MG63 (cell line): ENCODE results near the gene TCF3. TPM values are rescaled to one million over a fixed set of nuclear protein-coding genes. Genes with fewer than 3 reads are reported as not detected.

Experiments
- DNase-seq: peaks from one replicate; pipeline ENCODE4 v3.0.0-alpha.2; 2020
- H3K27me3 ChIP-seq: fragments of 250-450 bp; sonication (Bioruptor Pico); 2 replicates; pipeline ENCODE4 v1.5.1; 2020; ENCODE audit warnings: mild to moderate bottlenecking, moderate library complexity
- H3K36me3 ChIP-seq: fragments of 250-450 bp; sonication (Bioruptor Pico); 2 replicates; pipeline ENCODE4 v1.5.1; 2020; ENCODE audit warnings: mild to moderate bottlenecking, moderate library complexity
- H3K4me3 ChIP-seq: fragments of 250-450 bp; sonication (Bioruptor Pico); 2 replicates; pipeline ENCODE4 v1.5.1; 2020; ENCODE audit warnings: mild to moderate bottlenecking, moderate library complexity
- H3K9me3 ChIP-seq: fragments of 250-450 bp; sonication (Bioruptor Pico); 2 replicates; pipeline ENCODE4 v1.5.1; 2020; ENCODE audit warnings: mild to moderate bottlenecking, moderate library complexity
- total RNA-seq: library from RNA; depleted of rRNA; stranded (reverse); fragments of >200 nt; shearing (Covaris generic); gene quantifications from 2 replicates; pipeline ENCODE4 v1.2.3, GENCODE V29; 2014; ENCODE audit warnings: low replicate concordance

Gene TCF3
- total RNA-seq, 1 experiment from 2014 or later: 135 TPM

DNA sequence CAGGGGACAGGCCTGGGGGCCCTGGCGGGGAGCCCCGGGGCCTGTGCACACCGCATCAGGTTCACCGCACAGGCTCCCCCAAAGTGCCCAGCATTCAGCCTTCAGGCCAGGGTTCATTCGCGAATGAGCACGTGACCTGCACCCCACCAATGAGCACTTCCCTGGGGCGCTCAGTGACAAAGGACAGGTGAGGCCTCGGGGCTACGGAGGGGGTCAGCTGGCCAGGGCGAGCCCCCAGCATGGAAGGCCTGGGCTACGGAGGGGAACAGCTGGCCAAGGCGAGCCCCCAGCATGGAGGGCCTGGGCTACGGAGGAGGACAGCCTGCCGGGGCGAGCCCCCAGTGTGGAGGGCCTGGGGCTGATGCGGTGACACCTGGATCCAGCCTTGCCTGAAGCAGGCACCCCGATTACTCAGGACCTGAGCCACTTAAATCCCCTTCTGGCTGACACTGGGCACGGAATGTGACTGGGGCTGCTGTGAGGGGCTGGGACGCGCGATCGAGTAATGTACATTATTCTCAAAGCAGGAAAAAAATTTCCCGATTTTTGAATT, 23.1 kb downstream of the TCF3 start:
- H3K27me3 ChIP-seq: no peaks in the 10 kb centered on the region
- peaks cover 1% of the 10 kb centered on the region; the same call in 1 of the 2 replicates for H3K36me3 ChIP-seq
- no peak for DNase-seq
- no peak overlapping the region for H3K4me3 ChIP-seq
- H3K9me3 ChIP-seq: no peaks in the 10 kb centered on the region

- no peak for DNase-seq
Measured at GRCh38 chr19:1627194-1627593, 25.2 kb downstream of the TCF3 start.

DNA sequence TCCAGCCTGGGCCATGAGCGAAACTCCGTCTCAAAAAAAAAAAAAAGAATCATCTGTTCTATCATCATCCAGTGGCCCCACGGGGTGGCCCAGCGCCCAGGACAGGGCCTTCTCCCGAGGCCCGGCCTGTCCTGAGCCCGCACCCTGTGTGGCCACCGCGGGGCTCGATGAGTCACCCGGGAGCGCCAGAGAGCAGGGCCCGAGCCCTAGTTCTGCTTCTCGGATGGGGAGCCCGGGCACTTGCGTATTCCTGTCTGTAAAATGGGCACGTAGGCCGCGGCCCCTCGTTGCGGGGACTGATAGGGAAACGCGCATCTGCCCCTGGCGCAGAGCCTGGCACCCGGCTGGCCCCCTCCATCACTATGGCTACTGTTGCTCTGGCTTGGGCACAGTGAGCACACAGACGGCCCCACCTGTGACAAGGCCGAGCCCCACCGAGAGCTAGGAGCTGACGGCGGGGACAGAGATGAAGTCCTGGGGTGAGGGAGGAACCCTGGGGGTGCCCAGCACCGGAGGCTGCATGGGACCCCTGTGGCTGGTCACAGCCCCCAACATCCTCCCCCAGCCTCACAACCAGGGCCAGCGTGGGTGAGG, 25.9 kb downstream of the TCF3 start:
- Histone ChIP-seq H3K9me3 (no peaks in the 10 kb centered on the region), H3K4me3 (no peak overlapping the region), H3K36me3 (no peaks in the 10 kb centered on the region; the same call in 1 of the 2 replicates), H3K27me3 (no peaks in the 10 kb centered on the region)
- no peak for DNase-seq

More at GRCh38 chr19:1627194-1627593, 25.2 kb downstream of the TCF3 start:
- Histone ChIP-seq H3K36me3 (no peaks in the 10 kb centered on the region; the same call in 1 of the 2 replicates), H3K27me3 (no peaks in the 10 kb centered on the region), H3K9me3 (no peaks in the 10 kb centered on the region), H3K4me3 (no peak overlapping the region)

GRCh38 chr19:1624458-1624857, 28.0 kb downstream of the TCF3 start:
- DNase-seq: no peak

DNA sequence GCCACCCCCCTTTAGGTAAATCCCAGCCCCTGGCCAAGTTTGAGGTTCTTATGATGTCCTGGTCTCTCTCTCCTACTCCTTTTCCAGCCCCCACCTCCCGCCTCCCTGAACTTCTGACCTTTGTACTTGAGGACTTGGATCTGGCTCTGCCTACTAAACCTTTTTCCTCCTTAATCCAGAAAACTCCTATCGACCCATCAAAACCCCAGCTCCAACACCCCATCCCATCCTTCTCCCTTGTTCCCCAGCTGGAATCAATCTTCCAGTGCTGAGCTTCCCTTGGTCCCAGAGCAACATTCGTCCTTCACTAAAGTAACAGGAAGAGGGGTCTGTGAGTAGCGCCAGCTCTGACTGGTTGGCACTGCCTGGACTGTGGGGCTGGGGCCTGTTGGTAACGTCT, 29.9 kb downstream of the TCF3 start:
- no peaks in the 10 kb centered on the region for H3K9me3 ChIP-seq
- no peak overlapping the region for H3K4me3 ChIP-seq
- DNase-seq: no peak
- H3K27me3 ChIP-seq: no peaks in the 10 kb centered on the region
- H3K36me3 ChIP-seq: no peaks in the 10 kb centered on the region; the same call in 1 of the 2 replicates

More at GRCh38 chr19:1624458-1624857, 28.0 kb downstream of the TCF3 start:
- Histone ChIP-seq H3K27me3 (no peaks in the 10 kb centered on the region), H3K4me3 (no peak overlapping the region), H3K36me3 (no peaks in the 10 kb centered on the region; the same call in 1 of the 2 replicates), H3K9me3 (no peaks in the 10 kb centered on the region)

GRCh38 chr19:1622007-1622406, 30.4 kb downstream of the TCF3 start:
- Histone ChIP-seq H3K27me3 (no peaks in the 10 kb centered on the region), H3K4me3 (no peak overlapping the region), H3K36me3 (no peaks in the 10 kb centered on the region; the same call in 1 of the 2 replicates), H3K9me3 (no peaks in the 10 kb centered on the region)
- DNase-seq: no peak

- Histone ChIP-seq H3K36me3 (no peaks in the 10 kb centered on the region; the same call in 1 of the 2 replicates), H3K9me3 (no peaks in the 10 kb centered on the region), H3K27me3 (no peaks in the 10 kb centered on the region), H3K4me3 (no peak overlapping the region)
- no peak for DNase-seq
Measured at GRCh38 chr19:1621574-1621973, 30.8 kb downstream of the TCF3 start.

DNA sequence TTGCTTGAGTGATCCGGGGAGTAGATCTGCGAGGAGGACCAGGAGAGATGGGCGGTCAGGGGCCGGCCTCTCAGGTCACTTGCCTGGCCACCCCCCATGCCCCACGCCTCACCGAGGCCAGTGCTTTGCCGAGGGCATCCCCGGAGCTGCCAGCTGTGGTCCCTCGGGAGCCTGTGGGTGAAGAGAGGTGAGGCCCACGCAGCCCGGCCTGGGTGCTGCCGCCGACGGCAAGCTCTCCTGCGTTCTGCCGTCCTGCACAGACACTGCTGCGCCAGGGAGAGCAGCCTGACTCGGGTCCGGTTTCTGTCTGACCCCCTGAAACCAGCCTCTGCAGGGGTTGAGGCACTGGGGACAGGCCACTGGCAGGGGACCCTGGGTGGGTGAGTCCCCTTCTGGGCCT, 31.4 kb downstream of the TCF3 start:
- Histone ChIP-seq H3K36me3 (peaks cover under 1% of the 10 kb centered on the region; the same call in 1 of the 2 replicates), H3K27me3 (no peaks in the 10 kb centered on the region), H3K9me3 (no peaks in the 10 kb centered on the region), H3K4me3 (no peak overlapping the region)
- no peak for DNase-seq

- Histone ChIP-seq H3K27me3 (no peaks in the 10 kb centered on the region), H3K4me3 (no peak overlapping the region), H3K36me3 (peaks cover 3% of the 10 kb centered on the region; the same call in 1 of the 2 replicates), H3K9me3 (no peaks in the 10 kb centered on the region)
- no peak for DNase-seq
Measured at GRCh38 chr19:1620502-1620901, 31.9 kb downstream of the TCF3 start.

GRCh38 chr19:1619703-1620102, 32.7 kb downstream of the TCF3 start:
- H3K4me3 ChIP-seq: no peak overlapping the region
- H3K9me3 ChIP-seq: no peaks in the 10 kb centered on the region
- DNase-seq: no peak
- H3K27me3 ChIP-seq: no peaks in the 10 kb centered on the region
- peaks cover 3% of the 10 kb centered on the region; the same call in 1 of the 2 replicates for H3K36me3 ChIP-seq

GRCh38 chr19:1619094-1619439, 33.3 kb downstream of the TCF3 start:
- H3K4me3 ChIP-seq: no peak overlapping the region
- H3K27me3 ChIP-seq: no peaks in the 10 kb centered on the region
- no peaks in the 10 kb centered on the region for H3K9me3 ChIP-seq
- peaks cover 3% of the 10 kb centered on the region; the same call in 1 of the 2 replicates for H3K36me3 ChIP-seq
- DNase-seq: no peak

DNA sequence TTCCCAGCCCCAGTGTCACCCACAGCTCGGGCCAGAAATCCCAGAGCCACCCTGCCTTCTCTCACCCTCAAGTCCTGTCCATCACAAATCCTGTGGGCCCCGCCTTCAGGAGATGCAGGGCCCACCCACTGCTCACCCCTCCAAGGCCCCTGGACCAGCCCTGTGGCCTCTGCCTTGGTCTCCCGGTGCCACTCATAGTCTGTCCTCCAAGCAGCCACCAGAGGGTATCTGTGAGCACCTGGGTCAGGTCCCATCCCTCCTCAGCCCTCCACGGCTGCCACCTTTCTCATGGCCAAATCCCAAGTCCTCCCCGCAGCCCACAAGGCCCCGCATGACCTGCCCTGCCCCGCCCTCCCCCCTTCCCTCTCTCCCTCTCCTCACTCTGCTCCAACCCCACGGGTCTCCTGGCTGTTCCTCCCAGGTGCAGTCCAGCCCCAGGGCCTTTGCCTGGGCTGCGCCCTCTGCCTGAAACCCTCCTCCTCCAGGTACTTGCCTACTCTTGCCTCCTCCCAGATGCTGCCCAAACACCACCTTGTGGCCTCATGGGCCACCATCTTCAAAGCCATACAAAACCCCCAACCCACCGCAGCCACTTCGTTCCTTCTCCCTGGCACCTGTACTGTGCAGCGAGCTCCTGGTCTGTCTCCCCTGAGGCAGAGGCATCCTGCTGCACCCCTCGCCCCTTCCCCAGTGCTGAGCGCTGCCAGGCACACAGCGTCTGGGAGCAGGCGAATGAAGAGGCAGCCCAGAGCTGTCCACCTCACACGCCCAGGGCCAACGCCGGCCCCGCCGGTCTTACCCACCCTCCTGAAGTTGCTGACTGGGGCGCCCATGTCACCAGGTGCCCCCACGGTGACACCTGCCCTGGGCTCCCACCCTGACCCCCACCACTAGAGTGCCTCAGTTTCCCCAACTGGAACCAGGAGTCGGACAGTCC, 34.0 kb downstream of the TCF3 start:
- H3K9me3 ChIP-seq: no peaks in the 10 kb centered on the region
- no peaks in the 10 kb centered on the region for H3K27me3 ChIP-seq
- H3K36me3 ChIP-seq: peaks cover 3% of the 10 kb centered on the region; the same call in 1 of the 2 replicates
- DNase-seq: no peak
- no peak overlapping the region for H3K4me3 ChIP-seq

GRCh38 chr19:1616875-1617274, 35.5 kb downstream of the TCF3 start:
- Histone ChIP-seq H3K36me3 (peaks cover 3% of the 10 kb centered on the region; the same call in 1 of the 2 replicates), H3K4me3 (no peak overlapping the region)

DNA sequence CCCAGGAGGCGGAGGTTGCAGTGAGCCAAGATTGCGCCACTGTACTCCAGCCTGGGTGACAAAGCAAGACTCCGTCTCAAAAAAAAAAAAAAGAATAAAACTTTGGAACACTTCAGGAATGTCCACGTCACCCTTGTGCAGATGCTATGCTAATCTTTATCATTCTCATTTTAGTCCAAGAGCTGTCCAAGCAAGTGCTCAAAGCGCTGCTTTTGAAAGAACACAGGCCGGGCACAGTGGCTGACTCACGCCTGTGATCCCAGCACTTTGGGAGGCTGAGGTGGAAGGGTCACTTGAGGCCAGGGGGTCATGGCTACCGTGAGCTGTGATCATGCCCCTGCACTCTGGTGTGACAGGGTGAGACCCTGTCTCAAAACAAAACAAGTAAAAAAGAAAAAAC, 36.0 kb downstream of the TCF3 start:
- Histone ChIP-seq H3K36me3 (peaks cover 3% of the 10 kb centered on the region; the same call in 1 of the 2 replicates), H3K4me3 (no peak overlapping the region), H3K9me3 (no peaks in the 10 kb centered on the region), H3K27me3 (no peaks in the 10 kb centered on the region)
- no peak for DNase-seq

More at GRCh38 chr19:1616875-1617274, 35.5 kb downstream of the TCF3 start:
- DNase-seq: no peak
- Histone ChIP-seq H3K27me3 (no peaks in the 10 kb centered on the region), H3K9me3 (no peaks in the 10 kb centered on the region)

- Histone ChIP-seq H3K27me3 (no peaks in the 10 kb centered on the region), H3K36me3 (peaks cover 3% of the 10 kb centered on the region; the same call in 1 of the 2 replicates), H3K9me3 (no peaks in the 10 kb centered on the region), H3K4me3 (no peak overlapping the region)
- DNase-seq: no peak
Measured at GRCh38 chr19:1615156-1615765, 37.2 kb downstream of the TCF3 start.

GRCh38 chr19:1613808-1614570, 38.4 kb downstream of the TCF3 start:
- DNase-seq: no peak
- Histone ChIP-seq H3K27me3 (no peaks in the 10 kb centered on the region), H3K4me3 (no peak overlapping the region), H3K9me3 (no peaks in the 10 kb centered on the region), H3K36me3 (peaks cover 3% of the 10 kb centered on the region; the same call in 1 of the 2 replicates)
